Measurements from ENCODE around the gene PPFIA3.

The PPFIA3 gene

DNA sequence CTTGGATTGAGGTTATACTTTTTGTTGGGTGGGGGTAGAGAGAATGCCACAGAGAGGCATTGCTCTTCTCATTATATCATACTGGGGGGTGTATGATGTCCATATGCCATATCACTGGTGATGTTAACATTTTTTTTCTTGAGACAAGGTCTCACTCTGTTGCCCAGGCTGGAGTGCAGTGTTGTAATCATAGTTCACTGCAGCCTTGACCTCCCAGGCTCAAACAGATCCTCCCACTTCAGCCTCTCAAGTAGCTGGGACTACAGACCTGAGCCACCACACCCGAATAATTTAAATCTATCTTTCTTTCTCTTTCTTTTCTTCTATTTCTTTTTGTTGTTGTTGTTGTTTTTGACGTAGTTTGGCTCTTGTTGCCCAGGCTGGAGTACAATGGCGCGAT lies 39.0 kb upstream of the PPFIA3 start:
- no peak overlapping the region for H3K4me3 ChIP-seq (ENCODE audit: low read depth, low read length)
- no peak for DNase-seq (ENCODE audit: low read depth)
- no peak for TF ChIP-seq CTCF (IDR thresholded peaks at IDR 0.05; ENCODE audit: insufficient read depth, low read depth, low read length, missing control alignments)

GRCh38 chr19:49081273-49081672 lies 38.1 kb upstream of the PPFIA3 start:
- no peak for TF ChIP-seq CTCF (IDR thresholded peaks at IDR 0.05; ENCODE audit: insufficient read depth, low read depth, low read length, missing control alignments)
- DNase-seq (ENCODE audit: low read depth) = no peak
- H3K4me3 ChIP-seq (ENCODE audit: low read depth, low read length) = no peak overlapping the region

- DNase-seq (ENCODE audit: low read depth) = no peak
- no peak for TF ChIP-seq CTCF (IDR thresholded peaks at IDR 0.05; ENCODE audit: insufficient read depth, low read depth, low read length, missing control alignments)
These were observed 34.9 kb upstream of the PPFIA3 start for GRCh38 chr19:49084206-49085019.

GRCh38 chr19:49085020-49085867 lies 34.1 kb upstream of the PPFIA3 start, which contains the start of gene SNRNP70:
Gene SNRNP70 (plus strand): TSS chr19:49085451. CDS start chr19:49086415, 964 bp downstream.
- peak; percentile 100 for DNase-seq (ENCODE audit: low read depth)
- peak within 1 kb of the TSS; percentile 91 for H3K4me3 ChIP-seq (ENCODE audit: low read depth, low read length)
- no peak for TF ChIP-seq CTCF (IDR thresholded peaks at IDR 0.05; ENCODE audit: insufficient read depth, low read depth, low read length, missing control alignments)

More at GRCh38 chr19:49084206-49085019, 34.9 kb upstream of the PPFIA3 start:
- peak overlapping the region; percentile 50 for H3K4me3 ChIP-seq (ENCODE audit: low read depth, low read length)

DNA sequence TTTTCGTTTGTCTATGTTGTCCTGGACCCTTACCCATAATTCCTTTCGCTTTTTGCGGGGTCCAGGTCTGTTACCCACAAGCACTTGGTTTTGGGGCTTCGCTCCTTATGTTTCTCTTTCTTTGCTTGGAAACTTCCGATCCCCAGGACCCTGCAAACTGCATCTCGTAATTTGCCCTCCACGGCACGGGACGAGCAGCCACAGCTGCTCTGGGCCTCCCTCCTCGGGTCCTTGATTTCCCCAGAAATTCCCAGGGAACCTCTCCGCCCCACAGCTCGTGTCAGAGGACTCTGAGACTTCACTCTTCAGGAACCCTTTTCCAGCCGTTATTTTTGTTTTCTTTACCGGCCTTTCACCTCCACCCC lies 33.5 kb upstream of the PPFIA3 start:
- DNase-seq (ENCODE audit: low read depth) = no peak
- no peak for TF ChIP-seq CTCF (IDR thresholded peaks at IDR 0.05; ENCODE audit: insufficient read depth, low read depth, low read length, missing control alignments)
- peak overlapping the region; percentile 91 for H3K4me3 ChIP-seq (ENCODE audit: low read depth, low read length)

DNA sequence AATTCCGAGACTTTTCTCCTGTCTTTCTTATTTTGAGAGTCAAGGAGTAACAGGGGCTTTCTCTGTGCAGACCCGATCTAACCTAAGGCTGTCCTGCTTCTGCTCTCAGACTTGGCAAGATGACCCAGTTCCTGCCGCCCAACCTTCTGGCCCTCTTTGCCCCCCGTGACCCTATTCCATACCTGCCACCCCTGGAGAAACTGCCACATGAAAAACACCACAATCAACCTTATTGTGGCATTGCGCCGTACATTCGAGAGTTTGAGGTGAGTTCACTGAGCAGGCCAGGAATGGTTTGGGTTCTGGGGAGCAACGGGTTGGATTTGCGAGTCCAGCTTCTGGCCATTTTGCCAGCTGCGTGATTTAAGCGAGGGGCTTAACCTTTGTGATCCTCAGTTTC lies 33.0 kb upstream of the PPFIA3 start:
- TF ChIP-seq CTCF (IDR thresholded peaks at IDR 0.05; ENCODE audit: insufficient read depth, low read depth, low read length, missing control alignments) = no peak
- DNase-seq (ENCODE audit: low read depth) = no peak
- H3K4me3 ChIP-seq (ENCODE audit: low read depth, low read length) = peak overlapping the region; percentile 91

Data from GM12865 (cell line).